Fibroblast of lung (primary cell): Measurements from ENCODE around the gene SORCS2. TPM values are rescaled to one million over a fixed set of nuclear protein-coding genes. Genes with fewer than 3 reads are reported as not detected.
A peak's percentile ranks its signal among the peaks of the same experiment; 100 is the strongest.

ENCODE experiments used
- DNase-seq, 2 donors: peaks; one replicate each; pipeline versions ENCODE4 v3.0.0 to v3.0.0-alpha.2; 2010; ENCODE audit warnings: low read depth in 2 of 2
- H2AFZ ChIP-seq: 2 replicates; pipeline ENCODE4 v1.5.1; 2012; ENCODE audit warnings: low read length, control low read depth, inconsistent platforms
- H3K27ac ChIP-seq: 2 replicates; pipeline ENCODE4 v1.5.1; 2011; ENCODE audit warnings: low read length, control low read depth; ENCODE audit not compliant: insufficient read depth
- H3K27me3 ChIP-seq: 2 replicates; pipeline ENCODE4 v1.5.1; 2011; ENCODE audit warnings: mild to moderate bottlenecking, low read length; ENCODE audit not compliant: control insufficient read depth, insufficient read depth
- H3K36me3 ChIP-seq: 2 replicates; pipeline ENCODE4 v1.5.1; 2011; ENCODE audit warnings: low read length; ENCODE audit not compliant: control insufficient read depth, insufficient read depth
- H3K4me1 ChIP-seq: 2 replicates; pipeline ENCODE4 v1.5.1; 2011; ENCODE audit warnings: low read length; ENCODE audit not compliant: control insufficient read depth, insufficient read depth; ENCODE audit errors: extremely low read depth
- H3K4me2 ChIP-seq: 2 replicates; pipeline ENCODE4 v1.5.1; 2011; ENCODE audit warnings: low read length, control low read depth; ENCODE audit not compliant: insufficient read depth; ENCODE audit errors: extremely low read depth
- H3K4me3 ChIP-seq, 4 experiments: fragments of 200-600 bp in 1 of 4; sonication (generic) in 1 of 4; replicated peaks in 1 of 4; 2 replicates each; pipeline ENCODE4 v1.5.1; 2011 to 2016; ENCODE audit warnings: low read length in 4 of 4, low read depth in 3 of 4, mild to moderate bottlenecking in 3 of 4, control low read depth in 2 of 4, inconsistent platforms in 1 of 4, mixed read lengths in 1 of 4; ENCODE audit not compliant: insufficient read depth in 1 of 4; ENCODE audit errors: control extremely low read depth in 1 of 4
- H3K79me2 ChIP-seq: 2 replicates; pipeline ENCODE4 v1.5.1; 2012; ENCODE audit warnings: mild to moderate bottlenecking, low read length, inconsistent platforms; ENCODE audit not compliant: control insufficient read depth, insufficient read depth
- H3K9ac ChIP-seq: 2 replicates; pipeline ENCODE4 v1.5.1; 2011; ENCODE audit warnings: mild to moderate bottlenecking, low read length, control low read depth; ENCODE audit not compliant: insufficient read depth
- H3K9me3 ChIP-seq: 2 replicates; pipeline ENCODE4 v1.5.1; 2012; ENCODE audit warnings: low read depth, low read length; ENCODE audit not compliant: control insufficient read depth, insufficient read depth
- H4K20me1 ChIP-seq: 2 replicates; pipeline ENCODE4 v1.5.1; 2011; ENCODE audit warnings: low read length; ENCODE audit not compliant: control insufficient read depth, insufficient read depth; ENCODE audit errors: extremely low read depth
- CTCF ChIP-seq, 2 donors: IDR thresholded peaks in 1 of 2; conservative IDR thresholded peaks in 1 of 2; 1 replicate in 1 of 2; 2 replicates in 1 of 2; pipeline ENCODE4 v1.5.1; 2011 to 2012; ENCODE audit warnings: low read length in 2 of 2, control low read depth in 1 of 2, inconsistent platforms in 1 of 2, low read depth in 1 of 2, mild to moderate bottlenecking in 1 of 2
- EZH2 ChIP-seq: IDR thresholded peaks from 2 replicates; pipeline ENCODE4 v1.5.1; 2012; ENCODE audit warnings: low read length, control low read depth, mild to moderate bottlenecking; ENCODE audit errors: missing control alignments
- polyA plus RNA-seq, 2 donors: library from polyadenylated mRNA; depleted of rRNA in 1 of 2; stranded (reverse) in 1 of 2; unstranded in 1 of 2; fragments of >200 nt; gene quantifications; 2 replicates each; pipeline ENCODE4 v1.2.1, GENCODE V29; 2011 to 2012; ENCODE audit warnings: missing spikeins in 1 of 2
- total RNA-seq: library from RNA; depleted of rRNA; stranded (reverse); fragments of >200 nt; gene quantifications from 2 replicates; pipeline ENCODE4 v1.2.1, GENCODE V29; 2014

Gene SORCS2
- total and polyA plus RNA-seq, 2 donors (not counting 1 experiment from before 2014, with no cell fraction given) = 0.17 to 0.41 TPM

- Histone ChIP-seq H3K27ac (no peak overlapping the region), H3K9ac (no peak overlapping the region)
Measured at GRCh38 chr4:7784131-7784870, 592.0 kb downstream of the SORCS2 start.

GRCh38 chr4:7785017-7785416 lies 592.7 kb downstream of the SORCS2 start:
- peak in 1 of 2 donors; percentile 95 for DNase-seq
- H3K9ac ChIP-seq = no peak overlapping the region
- H4K20me1 ChIP-seq = no peaks in the 10 kb centered on the region
- no peaks in the 10 kb centered on the region for H3K9me3 ChIP-seq
- H3K4me1 ChIP-seq = peaks cover 12% of the 10 kb centered on the region
- H3K4me2 ChIP-seq = no peak overlapping the region
- no peaks in the 10 kb centered on the region for H3K27me3 ChIP-seq
- H3K27ac ChIP-seq = no peak overlapping the region
- H3K4me3 ChIP-seq = no peak overlapping the region
- TF ChIP-seq CTCF (conservative IDR thresholded peaks at IDR 0.05 in 1 of 2, IDR thresholded peaks at IDR 0.05 in 1 of 2; ENCODE audit: low read depth in 1 of 2, low read length in 2 of 2) (no peak), EZH2 (no peak)
- no peaks in the 10 kb centered on the region for H3K79me2 ChIP-seq
- peaks cover 5% of the 10 kb centered on the region for H3K36me3 ChIP-seq
- H2AFZ ChIP-seq = no peak overlapping the region

More at GRCh38 chr4:7784131-7784870, 592.0 kb downstream of the SORCS2 start:
- Histone ChIP-seq H4K20me1 (no peaks in the 10 kb centered on the region), H3K79me2 (no peaks in the 10 kb centered on the region), H3K9me3 (no peaks in the 10 kb centered on the region), H3K36me3 (peaks cover 5% of the 10 kb centered on the region), H2AFZ (no peak overlapping the region), H3K27me3 (no peaks in the 10 kb centered on the region), H3K4me3 (no peak overlapping the region), H3K4me1 (peaks cover 18% of the 10 kb centered on the region), H3K4me2 (no peak overlapping the region)
- no peak for DNase-seq
- TF ChIP-seq CTCF (conservative IDR thresholded peaks at IDR 0.05 in 1 of 2, IDR thresholded peaks at IDR 0.05 in 1 of 2; ENCODE audit: low read depth in 1 of 2, low read length in 2 of 2) = no peak
- no peak for TF ChIP-seq EZH2

- Histone ChIP-seq H3K9ac (no peak overlapping the region), H3K4me1 (peaks cover 12% of the 10 kb centered on the region), H3K79me2 (no peaks in the 10 kb centered on the region), H3K36me3 (peaks cover 7% of the 10 kb centered on the region), H3K4me2 (no peak overlapping the region), H4K20me1 (no peaks in the 10 kb centered on the region), H2AFZ (no peak overlapping the region), H3K9me3 (no peaks in the 10 kb centered on the region), H3K4me3 (no peak overlapping the region), H3K27me3 (no peaks in the 10 kb centered on the region), H3K27ac (no peak overlapping the region)
- TF ChIP-seq CTCF (conservative IDR thresholded peaks at IDR 0.05 in 1 of 2, IDR thresholded peaks at IDR 0.05 in 1 of 2; ENCODE audit: low read depth in 1 of 2, low read length in 2 of 2) (no peak), EZH2 (no peak)
- DNase-seq = no peak
Measured at GRCh38 chr4:7786040-7786439, 593.7 kb downstream of the SORCS2 start.
